GM12878 (cell line): Measurements from ENCODE around the gene PRTN3. TPM values are rescaled to one million over a fixed set of nuclear protein-coding genes. Genes with fewer than 3 reads are reported as not detected.

Source experiments
- EGR1 ChIP-seq, 2 experiments: IDR thresholded peaks; 1 replicate in 1 of 2; 2 replicates in 1 of 2; pipeline ENCODE4 v1.6.1; 2011 to 2012; ENCODE audit warnings: low read depth in 2 of 2, low read length in 2 of 2, borderline replicate concordance in 1 of 2, mild to moderate bottlenecking in 1 of 2, moderate library complexity in 1 of 2
- HDAC6 ChIP-seq: fragments of 200-600 bp; sonication (generic); IDR thresholded peaks from one replicate; pipeline ENCODE4 v1.8.0; 2017; ENCODE audit warnings: antibody characterized with exemption; ENCODE audit not compliant: unreplicated experiment
- HDGF ChIP-seq: fragments of 450-650 bp; IDR thresholded peaks from 2 replicates; pipeline ENCODE4 v1.6.1; 2016; ENCODE audit warnings: antibody characterized with exemption
- IRF4 ChIP-seq: IDR thresholded peaks from 2 replicates; pipeline ENCODE4 v1.6.1; 2011; ENCODE audit warnings: low read depth, low read length
- POU2F2 ChIP-seq: IDR thresholded peaks from 3 replicates; pipeline ENCODE4 v1.6.1; 2011; ENCODE audit warnings: low read depth, mild to moderate bottlenecking, low read length, borderline replicate concordance
- RUNX3 ChIP-seq: IDR thresholded peaks from 2 replicates; pipeline ENCODE4 v1.6.1; 2012; ENCODE audit warnings: low read length, inconsistent platforms
- SIN3A ChIP-seq: IDR thresholded peaks from 2 replicates; pipeline ENCODE4 v1.6.1; 2012; ENCODE audit warnings: low read depth, low read length, improper control_type of control experiment
- SMARCA5 ChIP-seq: fragments of 450-650 bp; IDR thresholded peaks from 2 replicates; pipeline ENCODE4 v1.6.1; 2017; ENCODE audit warnings: mild to moderate bottlenecking
- TAF1 ChIP-seq: IDR thresholded peaks from 2 replicates; pipeline ENCODE4 v1.6.1; 2011; ENCODE audit warnings: mild to moderate bottlenecking, low read depth, low read length, borderline replicate concordance
- TCF12 ChIP-seq: IDR thresholded peaks from 2 replicates; pipeline ENCODE4 v1.6.1; 2011; ENCODE audit warnings: low read depth, mild to moderate bottlenecking, low read length
- YBX1 ChIP-seq: fragments of 450-650 bp; IDR thresholded peaks from 2 replicates; pipeline ENCODE4 v1.6.1; 2016; ENCODE audit warnings: antibody characterized with exemption
- ZNF217 ChIP-seq: fragments of 450-650 bp; IDR thresholded peaks from 2 replicates; pipeline ENCODE4 v1.6.1; 2017; ENCODE audit warnings: antibody characterized with exemption, mild to moderate bottlenecking
- ZNF24 ChIP-seq: fragments of 450-650 bp; IDR thresholded peaks from 2 replicates; pipeline ENCODE4 v1.6.1; 2017; ENCODE audit warnings: antibody characterized with exemption, mild to moderate bottlenecking
- polyA plus RNA-seq, 11 experiments: library from polyadenylated mRNA; depleted of rRNA in 4 of 11; unstranded in 6 of 11; stranded (reverse) in 5 of 11; fragments of >200 nt; fragmentation: Nextera tagmentation in 4 of 11; fragmentation: Illumina TruSeq in 1 of 11; extraction: Ambion mirVana in 4 of 11; extraction: Trizol in 1 of 11; gene quantifications; 1 replicate in 1 of 11; 2 replicates in 10 of 11; pipeline versions ENCODE4 v1.2.1 to v1.2.3, GENCODE V29; 2011 to 2016; ENCODE audit warnings: inconsistent platforms in 2 of 11, missing spikeins in 2 of 11, low read depth in 1 of 11
- total RNA-seq, 4 experiments: library from RNA; depleted of rRNA in 3 of 4; stranded (reverse); fragments of >200 nt in 3 of 4; fragmentation: Illumina TruSeq in 1 of 4; extraction: Trizol in 1 of 4; gene quantifications; 2 replicates each; pipeline versions ENCODE4 v1.2.1 to v1.2.3, GENCODE V29; 2013 to 2021
- TF ChIP-seq, protein P1 (sequence below): IDR thresholded peaks from 2 replicates; pipeline ENCODE4 v1.6.1; 2012; ENCODE audit warnings: mild to moderate bottlenecking, low read depth, low read length
- TF ChIP-seq, protein P2 (sequence below): IDR thresholded peaks from 2 replicates; pipeline ENCODE4 v1.6.1; 2011; ENCODE audit warnings: borderline replicate concordance, low read depth, mild to moderate bottlenecking, moderate library complexity, low read length; ENCODE audit not compliant: insufficient read depth, poor library complexity, severe bottlenecking
- TF ChIP-seq, protein P3 (sequence below), 3 experiments: IDR thresholded peaks in 2 of 3; conservative IDR thresholded peaks in 1 of 3; 2 replicates each; pipeline ENCODE4 v1.5.1; 2011; ENCODE audit warnings: low read depth in 3 of 3, low read length in 3 of 3, mild to moderate bottlenecking in 3 of 3, control low read depth in 2 of 3, moderate library complexity in 2 of 3, inconsistent platforms in 1 of 3, mixed read lengths in 1 of 3; ENCODE audit not compliant: control insufficient read depth in 2 of 3, insufficient read depth in 1 of 3; ENCODE audit errors: extremely low read depth in 1 of 3
- TF ChIP-seq, protein P4 (sequence below): IDR thresholded peaks from 2 replicates; pipeline ENCODE4 v1.6.1; 2012; ENCODE audit warnings: low read depth, low read length, improper control_type of control experiment

Gene PRTN3
- total and polyA plus RNA-seq, 10 of the 15 experiments (the other 5 are each of a cell fraction or from before 2014, with no cell fraction given) = 0.08 TPM; not detected in 9

DNA sequence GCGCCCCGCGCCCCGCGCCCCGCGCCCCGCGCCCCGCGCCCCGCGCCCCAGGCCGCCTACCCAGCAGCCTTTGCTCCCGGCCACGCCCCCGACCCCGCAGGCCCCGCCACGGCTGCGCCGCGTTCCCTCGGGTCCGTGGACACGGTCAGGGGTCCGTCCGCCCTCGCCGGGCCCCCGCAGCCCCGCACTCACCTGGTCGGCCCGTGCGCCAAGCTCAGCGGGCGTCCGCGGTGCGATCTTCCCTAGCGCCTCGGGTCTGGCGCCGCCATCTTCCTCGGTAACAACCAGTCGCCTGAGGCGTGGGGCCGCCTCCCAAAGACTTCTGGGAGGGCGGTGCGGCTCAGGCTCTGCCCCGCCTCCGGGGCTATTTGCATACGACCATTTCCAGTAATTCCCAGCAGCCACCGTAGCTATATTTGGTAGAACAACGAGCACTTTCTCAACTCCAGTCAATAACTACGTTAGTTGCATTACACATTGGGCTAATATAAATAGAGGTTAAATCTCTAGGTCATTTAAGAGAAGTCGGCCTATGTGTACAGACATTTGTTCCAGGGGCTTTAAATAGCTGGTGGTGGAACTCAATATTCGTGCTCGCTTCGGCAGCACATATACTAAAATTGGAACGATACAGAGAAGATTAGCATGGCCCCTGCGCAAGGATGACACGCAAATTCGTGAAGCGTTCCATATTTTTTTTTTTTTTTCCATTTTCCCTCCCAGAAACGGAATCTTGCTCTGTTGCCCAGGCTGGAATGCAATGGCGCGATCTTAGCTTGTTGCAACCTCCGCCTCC lies 52.3 kb downstream of the PRTN3 start, which contains the start of the genes MED16 and RNU6-9 (continued):
- TF ChIP-seq TAF1 (peak; percentile 64; the same call in 1 of the 2 replicates), SIN3A (0 out of 2 replicates have a peak, but pooled peaks have one; percentile 70), SMARCA5 (peak; percentile 83), HDAC6 (no peak), ZNF24 (peak; percentile 98), IRF4 (no peak), EGR1 (IDR thresholded peaks at IDR 0.05; ENCODE audit: borderline replicate concordance in 1 of 2, low read depth in 2 of 2, low read length in 2 of 2) (0 out of 3 replicates have a peak, but pooled peaks of 1 of the 2 experiments have one; percentile 2), HDGF (no peak), TCF12 (no peak), YBX1 (no peak), RUNX3 (no peak), ZNF217 (no peak), POU2F2 (peak; percentile 99)
- TF ChIP-seq, protein P1, sequence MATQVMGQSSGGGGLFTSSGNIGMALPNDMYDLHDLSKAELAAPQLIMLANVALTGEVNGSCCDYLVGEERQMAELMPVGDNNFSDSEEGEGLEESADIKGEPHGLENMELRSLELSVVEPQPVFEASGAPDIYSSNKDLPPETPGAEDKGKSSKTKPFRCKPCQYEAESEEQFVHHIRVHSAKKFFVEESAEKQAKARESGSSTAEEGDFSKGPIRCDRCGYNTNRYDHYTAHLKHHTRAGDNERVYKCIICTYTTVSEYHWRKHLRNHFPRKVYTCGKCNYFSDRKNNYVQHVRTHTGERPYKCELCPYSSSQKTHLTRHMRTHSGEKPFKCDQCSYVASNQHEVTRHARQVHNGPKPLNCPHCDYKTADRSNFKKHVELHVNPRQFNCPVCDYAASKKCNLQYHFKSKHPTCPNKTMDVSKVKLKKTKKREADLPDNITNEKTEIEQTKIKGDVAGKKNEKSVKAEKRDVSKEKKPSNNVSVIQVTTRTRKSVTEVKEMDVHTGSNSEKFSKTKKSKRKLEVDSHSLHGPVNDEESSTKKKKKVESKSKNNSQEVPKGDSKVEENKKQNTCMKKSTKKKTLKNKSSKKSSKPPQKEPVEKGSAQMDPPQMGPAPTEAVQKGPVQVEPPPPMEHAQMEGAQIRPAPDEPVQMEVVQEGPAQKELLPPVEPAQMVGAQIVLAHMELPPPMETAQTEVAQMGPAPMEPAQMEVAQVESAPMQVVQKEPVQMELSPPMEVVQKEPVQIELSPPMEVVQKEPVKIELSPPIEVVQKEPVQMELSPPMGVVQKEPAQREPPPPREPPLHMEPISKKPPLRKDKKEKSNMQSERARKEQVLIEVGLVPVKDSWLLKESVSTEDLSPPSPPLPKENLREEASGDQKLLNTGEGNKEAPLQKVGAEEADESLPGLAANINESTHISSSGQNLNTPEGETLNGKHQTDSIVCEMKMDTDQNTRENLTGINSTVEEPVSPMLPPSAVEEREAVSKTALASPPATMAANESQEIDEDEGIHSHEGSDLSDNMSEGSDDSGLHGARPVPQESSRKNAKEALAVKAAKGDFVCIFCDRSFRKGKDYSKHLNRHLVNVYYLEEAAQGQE = 0 out of 2 replicates have a peak, but pooled peaks have one; percentile 13
- TF ChIP-seq, protein P2, sequence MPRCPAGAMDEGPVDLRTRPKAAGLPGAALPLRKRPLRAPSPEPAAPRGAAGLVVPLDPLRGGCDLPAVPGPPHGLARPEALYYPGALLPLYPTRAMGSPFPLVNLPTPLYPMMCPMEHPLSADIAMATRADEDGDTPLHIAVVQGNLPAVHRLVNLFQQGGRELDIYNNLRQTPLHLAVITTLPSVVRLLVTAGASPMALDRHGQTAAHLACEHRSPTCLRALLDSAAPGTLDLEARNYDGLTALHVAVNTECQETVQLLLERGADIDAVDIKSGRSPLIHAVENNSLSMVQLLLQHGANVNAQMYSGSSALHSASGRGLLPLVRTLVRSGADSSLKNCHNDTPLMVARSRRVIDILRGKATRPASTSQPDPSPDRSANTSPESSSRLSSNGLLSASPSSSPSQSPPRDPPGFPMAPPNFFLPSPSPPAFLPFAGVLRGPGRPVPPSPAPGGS = no peak
- TF ChIP-seq, protein P3, sequence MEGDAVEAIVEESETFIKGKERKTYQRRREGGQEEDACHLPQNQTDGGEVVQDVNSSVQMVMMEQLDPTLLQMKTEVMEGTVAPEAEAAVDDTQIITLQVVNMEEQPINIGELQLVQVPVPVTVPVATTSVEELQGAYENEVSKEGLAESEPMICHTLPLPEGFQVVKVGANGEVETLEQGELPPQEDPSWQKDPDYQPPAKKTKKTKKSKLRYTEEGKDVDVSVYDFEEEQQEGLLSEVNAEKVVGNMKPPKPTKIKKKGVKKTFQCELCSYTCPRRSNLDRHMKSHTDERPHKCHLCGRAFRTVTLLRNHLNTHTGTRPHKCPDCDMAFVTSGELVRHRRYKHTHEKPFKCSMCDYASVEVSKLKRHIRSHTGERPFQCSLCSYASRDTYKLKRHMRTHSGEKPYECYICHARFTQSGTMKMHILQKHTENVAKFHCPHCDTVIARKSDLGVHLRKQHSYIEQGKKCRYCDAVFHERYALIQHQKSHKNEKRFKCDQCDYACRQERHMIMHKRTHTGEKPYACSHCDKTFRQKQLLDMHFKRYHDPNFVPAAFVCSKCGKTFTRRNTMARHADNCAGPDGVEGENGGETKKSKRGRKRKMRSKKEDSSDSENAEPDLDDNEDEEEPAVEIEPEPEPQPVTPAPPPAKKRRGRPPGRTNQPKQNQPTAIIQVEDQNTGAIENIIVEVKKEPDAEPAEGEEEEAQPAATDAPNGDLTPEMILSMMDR (IDR thresholded peaks at IDR 0.05 in 2 of 3, conservative IDR thresholded peaks at IDR 0.05 in 1 of 3; ENCODE audit: control insufficient read depth in 2 of 3, extremely low read depth in 1 of 3, insufficient read depth in 1 of 3, low read depth in 3 of 3, low read length in 3 of 3) = no peak
- TF ChIP-seq, protein P4, sequence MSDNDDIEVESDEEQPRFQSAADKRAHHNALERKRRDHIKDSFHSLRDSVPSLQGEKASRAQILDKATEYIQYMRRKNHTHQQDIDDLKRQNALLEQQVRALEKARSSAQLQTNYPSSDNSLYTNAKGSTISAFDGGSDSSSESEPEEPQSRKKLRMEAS = 0 out of 2 replicates have a peak, but pooled peaks have one; percentile 57
